ENCODE results near the gene KRTAP7-1. TPM values are rescaled to one million over a fixed set of nuclear protein-coding genes. Genes with fewer than 3 reads are reported as not detected.

Gene KRTAP7-1
- total RNA-seq, 1 experiment from 2014 or later = not detected

GRCh38 chr21:30818837-30819610, 10.5 kb downstream of the KRTAP7-1 start:
- peaks cover 0 to 10% (median 0%) of the 10 kb centered on the region in 3 experiments; a peak in 3 of 7 replicates for H3K36me3 Mint-ChIP-seq (ENCODE audit: insufficient read depth in 1 of 3, low read depth in 3 of 3)
- Histone ChIP-seq H2AK5ac (ENCODE audit: insufficient read length, low read length) (no peak overlapping the region), H3K14ac (ENCODE audit: insufficient read depth, low read length) (no peak overlapping the region), H4K20me1 (ENCODE audit: control insufficient read depth, insufficient read depth, insufficient read length) (no peaks in the 10 kb centered on the region), H3K79me2 (ENCODE audit: insufficient read depth, low read length) (no peaks in the 10 kb centered on the region), H3K9me3 (ENCODE audit: control insufficient read depth, low read depth, low read length) (no peaks in the 10 kb centered on the region), H2BK20ac (ENCODE audit: low read depth, low read length, poor library complexity, severe bottlenecking) (no peak overlapping the region), H3K9ac (ENCODE audit: extremely low read depth, insufficient read length, low read length) (no peak overlapping the region), H4K5ac (ENCODE audit: insufficient read length, low read depth, low read length) (no peak overlapping the region), H2BK5ac (ENCODE audit: insufficient read length, low read length) (no peak overlapping the region), H2BK12ac (ENCODE audit: insufficient read length, low read depth, low read length) (no peak overlapping the region), H3K4me2 (ENCODE audit: insufficient read depth, insufficient read length, low read length) (no peak overlapping the region), H3K18ac (ENCODE audit: insufficient read length, low read depth, low read length) (no peak overlapping the region), H3K4ac (ENCODE audit: low read depth, low read length) (no peak overlapping the region), H2BK15ac (ENCODE audit: low read depth, low read length) (no peak overlapping the region), H3K23ac (ENCODE audit: insufficient read length, low read depth, low read length) (no peak overlapping the region), H3T11ph (ENCODE audit: low read length) (no peak overlapping the region), H3K4me1 (ENCODE audit: insufficient read depth, low read length) (0 out of 2 replicates have a peak, but pooled peaks cover 2% of the 10 kb centered on the region), H4K91ac (ENCODE audit: insufficient read length, low read depth, low read length) (no peak overlapping the region), H2BK120ac (ENCODE audit: low read depth, low read length, poor library complexity, severe bottlenecking) (no peak overlapping the region), H2AFZ (ENCODE audit: low read length) (no peak overlapping the region), H3K27ac (ENCODE audit: insufficient read length, low read depth, low read length) (no peak overlapping the region), H3K56ac (ENCODE audit: insufficient read length, low read depth, low read length) (no peak overlapping the region), H3K27me3 (ENCODE audit: insufficient read depth, low read length) (no peaks in the 10 kb centered on the region), H3K79me1 (ENCODE audit: insufficient read depth, low read depth, low read length, poor library complexity, severe bottlenecking) (no peaks in the 10 kb centered on the region), H3K23me2 (ENCODE audit: insufficient read length, low read depth, low read length, poor library complexity, severe bottlenecking) (no peaks in the 10 kb centered on the region), H4K8ac (replicated peaks; ENCODE audit: insufficient read length, low read depth, low read length) (no peak overlapping the region)
- no peak for DNase-seq
- WGBS (ENCODE audit: extremely low coverage, insufficient read length, low lambda C conversion rate) = no CpG with 5 or more reads among the region's 7 CpGs
- no peak for TF ChIP-seq CTCF (conservative IDR thresholded peaks at IDR 0.05)
- no peaks in the 10 kb centered on the region for H3K4me1 Mint-ChIP-seq
- no peaks in the 10 kb centered on the region; a peak in 1 of 5 replicates for H3K9me3 Mint-ChIP-seq
- H3K4me3 Mint-ChIP-seq = no peak overlapping the region
- peaks cover 3% of the 10 kb centered on the region; the same call in 1 of the 2 replicates for H3K27me3 Mint-ChIP-seq (ENCODE audit: low read depth)
- no peak overlapping the region for H3K27ac Mint-ChIP-seq
